Left colon (tissue), 2 donors: Measurements from ENCODE around the gene TRIM21. TPM values are rescaled to one million over a fixed set of nuclear protein-coding genes. Genes with fewer than 3 reads are reported as not detected.
"Not testable (repeated sequence)": the region's sequence is repeated elsewhere in the genome, so short reads cannot be mapped to it uniquely, and the experiment has no call there.

Source experiments
- ATAC-seq: fragments of 200-7000 bp; cut with Tn5 transposase; one replicate; pipeline ENCODE4 v1.9.1; 2020; ENCODE audit warnings: mild to moderate bottlenecking, moderate library complexity
- DNase-seq, 2 donors: peaks; one replicate each; pipeline ENCODE4 v3.0.0-alpha.2; 2020
- intact Hi-C, 2 donors: fragments of 100-400 bp; cut with DNase I in 1 of 2; cut with micrococcal nuclease in 1 of 2; formaldehyde crosslinking; loops; one replicate each; pipeline versions ENCODE4 v1.11.2 to v1.14.0; 2022; cut with DNase I, micrococcal nuclease
- long read RNA-seq: library from polyadenylated mRNA; unstranded; transcript quantifications from one replicate; pipeline ENCODE4 v2.0.0, GENCODE V29; 2021
- total RNA-seq, 2 donors: library from RNA; stranded (reverse); fragmentation: NEBNext Ultra II Directional; extraction: Animal tissue kit (Norgen Biotek cat#: 25700); gene quantifications; one replicate each; pipeline ENCODE4 v1.2.1, GENCODE V29; 2021
- donor health status: DM: no; HTN: no; CAD: no.
- donor health status: DM: yes; HTN: yes; CAD: no.

The TRIM21 gene
- 10 to 100 TPM; 25.2 to 26.3 TPM for total RNA-seq
- long read RNA-seq, transcript TRIM21-201 (7 exons, 1,924 nt): major isoform, 13 of 15 reads
- long read RNA-seq, partial matches to known transcripts: 1 of 15 reads
- long read RNA-seq, other reads (novel, unspliced or antisense): 1 of 15 reads

GRCh38 chr11:4393209-4393857, at the start of gene TRIM21:
TRIM21 (minus strand) TSS chr11:4393702; CDS start chr11:4390409, 3,293 bp downstream.
- DNase-seq (peak; percentile 86), ATAC-seq (peak; percentile 100)
- intact Hi-C loops: no loop called here

DNA sequence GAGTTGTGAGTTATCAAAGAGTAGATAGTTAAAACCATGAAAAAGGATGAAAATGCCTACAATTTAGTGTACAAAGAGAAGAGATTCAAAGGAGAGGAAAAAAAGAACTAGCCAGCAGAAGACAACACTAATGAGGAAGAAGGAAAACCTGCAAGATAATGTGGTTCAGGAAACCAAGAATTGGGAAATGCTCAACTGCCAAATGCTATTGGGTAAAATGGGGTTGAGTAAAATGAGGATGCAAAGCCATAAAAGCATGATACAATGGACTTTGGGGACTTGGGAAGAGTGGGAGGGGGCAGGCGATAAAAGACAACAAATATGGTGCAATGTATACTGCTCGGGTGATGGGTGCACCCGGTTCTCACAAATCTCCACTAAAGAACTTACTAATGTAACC, 48.0 kb upstream of the TRIM21 start:
- DNase-seq (no peak), ATAC-seq (no peak)
- intact Hi-C loops: no loop called here

- ATAC-seq (no peak), DNase-seq (no peak)
Observed at GRCh38 chr11:4436411-4436810, 42.9 kb upstream of the TRIM21 start.

DNA sequence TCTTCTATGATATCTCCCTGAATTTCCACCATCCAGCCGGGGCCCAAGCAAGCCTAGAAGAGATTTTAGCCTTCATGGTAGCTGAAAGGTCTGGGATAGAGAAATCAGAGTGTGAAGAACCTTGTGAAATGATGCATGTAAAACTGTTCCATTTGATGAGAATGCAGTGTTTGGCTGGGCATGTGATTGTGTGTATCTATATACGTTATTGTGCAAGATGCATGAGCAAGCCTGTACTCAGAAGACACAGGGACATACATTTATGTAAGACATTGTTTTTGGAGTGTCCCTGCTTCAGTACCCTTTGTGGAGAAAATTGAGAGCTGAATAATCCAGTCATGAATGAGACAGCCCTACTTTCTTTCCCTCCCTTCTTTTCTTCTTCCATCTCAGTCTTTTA, 40.4 kb upstream of the TRIM21 start:
- DNase-seq: no peak
- intact Hi-C loops: no loop called here
- ATAC-seq: no peak

More at GRCh38 chr11:4436411-4436810, 42.9 kb upstream of the TRIM21 start:
- intact Hi-C loops: no loop called here

DNA sequence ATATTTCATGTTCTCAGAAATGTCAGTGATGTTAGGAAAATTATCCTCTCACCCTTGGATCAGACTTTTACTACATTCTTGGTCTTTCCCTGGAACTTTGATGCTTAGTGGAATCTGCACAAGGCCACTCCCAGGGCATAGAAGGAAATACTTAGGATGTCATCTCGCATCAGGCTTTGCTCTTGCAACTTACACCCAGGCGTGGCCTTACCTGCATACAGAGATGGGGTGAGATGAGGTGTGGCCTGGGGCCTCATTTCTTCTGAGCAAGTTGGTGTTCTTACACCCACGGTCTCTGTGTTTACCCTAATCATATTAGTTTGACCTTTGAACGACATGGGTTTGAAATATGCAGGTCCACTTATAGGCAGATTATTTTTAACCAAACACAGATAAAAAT, 36.5 kb upstream of the TRIM21 start:
- ATAC-seq: peak; percentile 73
- intact Hi-C loops: no loop called here
- no peak for DNase-seq

DNA sequence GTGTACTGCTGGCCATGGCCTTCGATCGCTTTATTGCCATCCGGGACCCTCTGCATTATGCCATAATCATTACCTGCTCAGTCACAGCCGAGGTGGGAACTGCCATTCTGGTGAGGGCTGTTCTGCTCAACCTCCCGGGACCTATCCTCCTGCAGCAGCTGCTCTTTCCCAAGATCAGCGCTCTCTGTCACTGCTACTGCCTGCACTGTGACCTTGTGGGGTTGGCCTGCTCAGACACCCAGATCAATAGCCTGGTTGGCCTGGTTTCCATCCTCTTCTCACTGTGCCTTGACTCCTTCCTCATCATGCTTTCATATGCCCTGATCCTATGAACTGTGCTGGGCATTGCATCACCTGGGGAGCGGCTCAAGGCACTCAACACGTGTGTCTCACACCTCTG, 24.9 kb upstream of the TRIM21 start:
- no peak for ATAC-seq

DNA sequence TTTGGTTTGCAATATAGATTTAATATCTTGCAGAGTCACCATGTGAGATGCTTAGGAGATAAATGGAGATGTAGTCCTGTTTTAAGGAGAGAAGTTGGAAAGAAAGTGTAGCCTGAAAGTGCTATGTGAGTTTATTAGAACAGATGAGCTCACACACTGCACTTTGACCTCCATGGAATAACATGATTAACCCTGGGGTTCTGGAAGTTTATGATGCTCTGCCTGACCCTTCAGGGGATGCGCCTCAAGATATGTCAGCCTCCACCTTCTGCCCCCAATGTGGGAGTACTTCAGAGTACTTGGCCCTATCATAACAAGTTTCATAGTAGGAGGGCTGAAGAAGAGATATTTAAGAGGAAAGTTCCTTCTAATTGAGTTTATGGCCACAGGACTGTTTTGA, 23.3 kb upstream of the TRIM21 start:
- DNase-seq (no peak), ATAC-seq (no peak)
- intact Hi-C loops: no loop called here

More for the DNA sequence above, 24.9 kb upstream of the TRIM21 start:
- intact Hi-C loops: no loop called here
- DNase-seq: no peak

- ATAC-seq (no peak), DNase-seq (no peak)
- intact Hi-C loops: no loop called here
Observed at GRCh38 chr11:4416306-4416705, 22.8 kb upstream of the TRIM21 start.

DNA sequence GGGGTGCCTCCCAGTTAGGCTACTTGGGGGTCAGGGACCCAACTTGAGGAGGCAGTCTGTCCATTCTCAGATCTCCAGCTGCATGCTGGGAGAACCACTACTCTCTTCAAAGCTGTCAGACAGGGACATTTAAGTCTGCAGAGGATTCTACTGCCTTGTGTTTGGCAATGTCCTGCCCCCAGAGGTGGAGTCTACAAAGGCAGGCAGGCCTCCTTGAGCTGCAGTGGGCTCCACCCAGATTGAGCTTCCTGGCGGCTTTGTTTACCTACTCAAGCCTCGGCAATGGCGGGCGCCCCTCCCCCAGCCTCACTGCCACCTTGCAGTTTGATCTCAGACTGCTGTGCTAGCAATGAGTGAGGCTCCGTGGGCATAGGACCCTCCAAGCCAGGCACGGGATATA, 12.7 kb upstream of the TRIM21 start:
- intact Hi-C loops, ATAC-seq: not testable (repeated sequence)

GRCh38 chr11:4393858-4394223, 339 bp upstream of the TRIM21 start:
- DNase-seq (no peak), ATAC-seq (peak; percentile 7)
- intact Hi-C loops: no loop called here

More for the DNA sequence above, 12.7 kb upstream of the TRIM21 start:
- DNase-seq: not testable (repeated sequence)

- no peak for DNase-seq
- intact Hi-C loops: no loop called here
- no peak for ATAC-seq
Observed at GRCh38 chr11:4388221-4388620, 5.3 kb downstream of the TRIM21 start.

DNA sequence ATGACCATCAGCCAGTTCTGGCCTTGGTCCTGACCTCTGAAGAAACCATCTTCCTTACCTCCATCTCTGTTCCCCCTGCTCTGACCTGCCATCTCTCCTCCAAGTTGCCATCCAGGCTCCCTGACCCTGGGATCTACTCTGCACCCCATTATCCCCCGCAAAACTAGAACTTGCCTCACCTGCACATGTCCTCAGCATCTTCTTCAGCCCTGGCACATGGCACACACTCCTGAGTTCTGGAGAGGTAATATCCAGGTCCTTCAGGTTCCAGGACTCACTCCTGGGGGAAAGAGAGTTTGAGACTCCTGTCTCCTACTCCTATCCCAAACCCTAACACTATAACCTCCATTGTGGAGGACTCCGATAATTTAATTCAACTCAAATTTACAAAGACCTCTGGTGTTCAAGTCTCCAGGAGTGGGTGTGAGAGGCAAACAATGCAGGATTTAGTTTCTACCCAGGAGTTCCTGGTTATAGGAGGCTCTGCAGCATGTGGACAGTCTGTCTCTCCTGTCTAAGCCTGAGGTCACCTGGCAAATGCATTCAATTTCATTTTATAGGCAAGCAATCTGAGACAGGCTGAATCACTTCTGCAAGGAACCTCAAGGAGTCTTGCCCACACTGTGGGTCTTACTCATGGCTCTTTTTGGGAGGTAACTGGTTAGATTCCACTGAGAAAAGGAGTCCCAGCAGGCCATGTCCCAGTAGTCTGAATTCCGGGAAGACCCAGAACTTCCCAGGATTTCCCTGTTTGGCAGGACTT, 7.3 kb downstream of the TRIM21 start:
- intact Hi-C loops: no loop called here
- no peak for DNase-seq
- ATAC-seq: no peak

- DNase-seq (no peak), ATAC-seq (no peak)
- intact Hi-C loops: no loop called here
Observed at GRCh38 chr11:4381901-4382300, 11.6 kb downstream of the TRIM21 start.

DNA sequence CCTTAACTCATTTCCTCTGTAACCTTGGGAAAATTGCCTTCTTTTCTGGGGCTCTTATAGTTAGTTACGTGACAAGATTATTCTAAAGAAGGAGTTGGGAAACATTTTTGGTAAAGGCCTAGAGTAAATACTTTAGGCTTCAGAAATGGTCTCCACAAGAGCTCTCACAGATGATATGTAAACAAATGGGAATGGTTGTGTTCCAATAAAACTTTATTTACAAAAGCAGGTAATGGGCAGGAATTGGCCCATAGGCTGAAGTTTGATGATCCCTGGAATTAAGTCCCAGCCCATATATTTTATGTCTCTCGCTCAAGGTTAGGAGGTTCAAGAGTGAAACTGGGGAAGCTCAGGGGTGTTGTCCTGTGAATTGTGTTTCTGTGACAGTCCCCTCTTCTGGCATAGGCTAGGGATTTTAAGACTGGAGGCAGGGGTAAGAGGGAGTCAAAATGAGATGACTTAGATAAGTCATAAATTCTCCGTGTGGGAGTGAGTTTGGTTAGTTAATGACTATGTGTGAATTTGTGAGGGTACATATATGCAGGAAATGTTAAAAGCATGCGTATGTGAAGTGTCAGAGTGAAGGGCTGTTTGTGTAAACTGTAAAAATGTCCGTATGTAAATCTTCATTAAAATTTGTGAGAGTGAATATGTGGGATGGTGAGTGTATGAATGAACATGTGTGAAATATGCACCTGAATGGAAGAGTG, 17.9 kb downstream of the TRIM21 start:
- ATAC-seq (no peak), DNase-seq (no peak)
- intact Hi-C loops: no loop called here

GRCh38 chr11:4370166-4370565, 23.3 kb downstream of the TRIM21 start:
- no peak for DNase-seq
- intact Hi-C loops: no loop called here
- ATAC-seq: no peak

- intact Hi-C loops: no loop called here
- DNase-seq (no peak), ATAC-seq (no peak)
Observed at GRCh38 chr11:4368286-4368685, 25.2 kb downstream of the TRIM21 start, which contains the start of gene OR52B4. OR52B4 (minus strand) TSS chr11:4368386; CDS start chr11:4368295, 91 bp downstream.

DNA sequence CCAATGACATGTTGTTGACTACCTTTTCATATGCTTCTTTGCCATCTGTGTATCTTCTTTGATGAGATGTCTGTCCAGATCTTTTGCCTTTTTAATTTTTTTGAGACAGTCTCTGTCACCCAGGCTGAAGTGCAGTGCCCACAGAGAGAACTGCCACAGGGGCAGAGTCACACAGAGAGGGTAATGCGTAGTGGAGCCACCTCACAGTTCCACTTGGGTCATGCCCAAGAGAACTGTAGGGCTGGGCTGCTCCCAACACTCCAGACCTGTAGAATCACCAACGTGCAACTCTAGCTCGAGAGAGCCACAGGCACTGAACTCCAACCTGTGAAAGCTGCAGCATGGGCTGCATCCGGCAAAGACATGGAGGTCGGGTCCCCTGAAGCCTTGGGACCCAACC, 45.4 kb downstream of the TRIM21 start:
- intact Hi-C loops, ATAC-seq, DNase-seq: not testable (repeated sequence)

DNA sequence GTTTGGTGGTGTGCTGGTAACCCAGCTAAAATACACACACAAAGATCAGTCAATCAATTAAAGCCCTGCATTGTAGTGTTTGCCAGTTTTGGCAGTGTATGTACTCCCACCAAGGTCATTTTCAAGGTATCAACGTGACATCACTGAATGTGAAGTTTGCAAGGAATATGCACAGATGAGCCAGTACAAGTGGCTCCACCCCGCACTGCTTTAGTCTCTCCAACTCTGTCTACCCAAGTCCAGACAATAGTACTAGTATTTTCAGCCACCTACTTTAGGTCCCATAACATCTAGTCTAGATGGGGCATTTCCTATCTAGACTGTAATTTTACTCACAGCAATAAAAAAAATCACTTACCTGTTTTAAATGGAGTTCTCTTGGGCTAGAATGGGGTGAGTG, 48.1 kb downstream of the TRIM21 start:
- ATAC-seq, intact Hi-C loops, DNase-seq: not testable (repeated sequence)
